MCF 10A (cell line): ENCODE results near the gene RBFOX1. TPM values are rescaled to one million over a fixed set of nuclear protein-coding genes. Genes with fewer than 3 reads are reported as not detected.

Experiments
- BruUV-seq: library from RNA; stranded (reverse); fragments of 400-500 nt; replicated peaks from 2 replicates; lab custom pipeline; 2021; lab: Mats Ljungman, UMichigan
- CTCF ChIA-PET: fragments of 300-600 bp; sonication (Branson Sonifier 250); formaldehyde crosslinking; extraction: SDS; loops from one replicate; lab custom pipeline; 2021; ENCODE audit warnings: antibody characterized with exemption, inconsistent platforms; lab: Yijun Ruan, JAX
- POLR2A ChIA-PET: fragments of 300-600, 350-650 bp; sonication (Branson Sonifier 250); formaldehyde crosslinking; extraction: SDS; loops from one replicate; lab custom pipeline; 2020; ENCODE audit warnings: antibody characterized with exemption, inconsistent platforms; lab: Yijun Ruan, JAX
- DNase-seq: peaks from one replicate; pipeline ENCODE4 v3.0.0-alpha.2; 2018; ENCODE audit not compliant: unreplicated experiment
- H3K27ac Mint-ChIP-seq: one replicate; pipeline ENCODE4 v1.8.0; 2022; ENCODE audit warnings: mild to moderate bottlenecking, low read depth, mixed read lengths; ENCODE audit not compliant: unreplicated experiment
- H3K27me3 Mint-ChIP-seq: one replicate; pipeline ENCODE4 v1.8.0; 2022; ENCODE audit warnings: mixed read lengths; ENCODE audit not compliant: insufficient read depth, unreplicated experiment
- H3K36me3 Mint-ChIP-seq: one replicate; pipeline ENCODE4 v1.8.0; 2022; ENCODE audit warnings: mild to moderate bottlenecking, moderate library complexity, mixed read lengths; ENCODE audit not compliant: insufficient read depth, unreplicated experiment
- H3K4me1 Mint-ChIP-seq: one replicate; pipeline ENCODE4 v1.8.0; 2022; ENCODE audit warnings: mixed read lengths; ENCODE audit not compliant: insufficient read depth, unreplicated experiment
- H3K4me3 Mint-ChIP-seq: one replicate; pipeline ENCODE4 v1.8.0; 2022; ENCODE audit warnings: mild to moderate bottlenecking, moderate library complexity, mixed read lengths; ENCODE audit not compliant: unreplicated experiment
- H3K9me3 Mint-ChIP-seq: one replicate; pipeline ENCODE4 v1.8.0; 2022; ENCODE audit warnings: mixed read lengths; ENCODE audit not compliant: unreplicated experiment
- CTCF ChIP-seq: fragments of 200-600 bp; IDR thresholded peaks from one replicate; pipeline ENCODE4 v1.8.0; 2022; ENCODE audit warnings: antibody characterized with exemption, mild to moderate bottlenecking; ENCODE audit not compliant: unreplicated experiment
- intact Hi-C: fragments of 100-400 bp; cut with micrococcal nuclease; formaldehyde crosslinking; loops from 2 replicates; pipeline ENCODE4 v1.14.1; 2022
- total RNA-seq: library from RNA; stranded (reverse); gene quantifications from 2 replicates; pipeline ENCODE4 v1.2.3, GENCODE V29; 2022

RBFOX1 gene
- total RNA-seq, 1 experiment from 2014 or later = not detected

- no TSS peak for BruUV-seq
- Mint-ChIP-seq H3K27ac (no peak overlapping the region), H3K4me1 (no peaks in the 10 kb centered on the region), H3K9me3 (peaks cover 39% of the 10 kb centered on the region), H3K27me3 (no peaks in the 10 kb centered on the region), H3K36me3 (no peaks in the 10 kb centered on the region), H3K4me3 (no peak overlapping the region)
- ChIA-PET CTCF (no interaction called here), POLR2A (no interaction called here)
- no peak for TF ChIP-seq CTCF
- no peak for DNase-seq
- intact Hi-C loops = no loop called here
These were observed 202.1 kb downstream of the RBFOX1 start for GRCh38 chr16:7534749-7535148.

GRCh38 chr16:7541026-7541425 lies 208.4 kb downstream of the RBFOX1 start:
- peaks cover 55% of the 10 kb centered on the region for H3K9me3 Mint-ChIP-seq
- POLR2A ChIA-PET = no interaction called here
- DNase-seq = no peak
- no peak for TF ChIP-seq CTCF
- no peaks in the 10 kb centered on the region for H3K36me3 Mint-ChIP-seq
- H3K27ac Mint-ChIP-seq = no peak overlapping the region
- CTCF ChIA-PET = no interaction called here
- H3K4me3 Mint-ChIP-seq = no peak overlapping the region
- intact Hi-C loops = no loop called here
- BruUV-seq = no TSS peak
- H3K27me3 Mint-ChIP-seq = no peaks in the 10 kb centered on the region
- H3K4me1 Mint-ChIP-seq = no peaks in the 10 kb centered on the region

- TF ChIP-seq CTCF = no peak
- no peak for DNase-seq
- BruUV-seq = no TSS peak
- Mint-ChIP-seq H3K4me1 (no peaks in the 10 kb centered on the region), H3K4me3 (no peak overlapping the region), H3K9me3 (peaks cover 34% of the 10 kb centered on the region), H3K27me3 (no peaks in the 10 kb centered on the region), H3K27ac (no peak overlapping the region), H3K36me3 (no peaks in the 10 kb centered on the region)
- intact Hi-C loops = no loop called here
- ChIA-PET CTCF (interaction anchor here (0.7 kb wide), 1 partner anchor 22 kb away, joined by 3 read pairs; no protein-coding TSS in a partner anchor), POLR2A (no interaction called here)
These were observed 212.6 kb downstream of the RBFOX1 start for GRCh38 chr16:7545251-7545650.

- no peak overlapping the region for H3K27ac Mint-ChIP-seq
These were observed 214.3 kb downstream of the RBFOX1 start for GRCh38 chr16:7546948-7547347.

More at GRCh38 chr16:7546948-7547347, 214.3 kb downstream of the RBFOX1 start:
- no peak for TF ChIP-seq CTCF
- POLR2A ChIA-PET = no interaction called here
- DNase-seq = no peak
- H3K36me3 Mint-ChIP-seq = no peaks in the 10 kb centered on the region
- H3K4me1 Mint-ChIP-seq = no peaks in the 10 kb centered on the region
- BruUV-seq = no TSS peak
- CTCF ChIA-PET = no interaction called here
- H3K27me3 Mint-ChIP-seq = no peaks in the 10 kb centered on the region
- peaks cover 35% of the 10 kb centered on the region for H3K9me3 Mint-ChIP-seq
- intact Hi-C loops = no loop called here
- no peak overlapping the region for H3K4me3 Mint-ChIP-seq
